Esophagus muscularis mucosa (tissue), 4 donors: Measurements from ENCODE around the gene TRPM3.

Experiments
- CTCF ChIP-seq, 3 experiments: fragments of 200-600 bp in 2 of 3; fragments of 450-650 bp in 1 of 3; sonication (generic) in 2 of 3; IDR thresholded peaks; one replicate each; pipeline ENCODE4 v1.5.1; 2017 to 2019; ENCODE audit warnings: antibody characterized with exemption in 3 of 3, mild to moderate bottlenecking in 2 of 3, moderate library complexity in 1 of 3
- EP300 ChIP-seq: sonication (generic); formaldehyde crosslinking; IDR thresholded peaks from one replicate; pipeline ENCODE4 v1.6.1; 2017; ENCODE audit warnings: antibody characterized with exemption
- POLR2A ChIP-seq: fragments of 450-650 bp; IDR thresholded peaks from one replicate; pipeline ENCODE4 v1.6.1; 2017; ENCODE audit warnings: antibody characterized with exemption, moderate library complexity, mild to moderate bottlenecking, low read depth
- POLR2AphosphoS5 ChIP-seq, 2 donors: sonication (generic); formaldehyde crosslinking; IDR thresholded peaks; one replicate each; pipeline ENCODE4 v1.6.1; 2017; ENCODE audit warnings: antibody characterized with exemption in 2 of 2

GRCh38 chr9:70784456-70784855 is 337.0 kb downstream of the TRPM3 start:
- no peak for TF ChIP-seq POLR2A
- TF ChIP-seq POLR2AphosphoS5 (IDR thresholded peaks at IDR 0.05), result no peak
- TF ChIP-seq CTCF (IDR thresholded peaks at IDR 0.05), result no peak
- no peak for TF ChIP-seq EP300
